GM18867 (cell line): ENCODE results near the gene POT1.
A peak's percentile ranks its signal among the peaks of the same experiment; 100 is the strongest.

Experiments used
- ATAC-seq: cut with Tn5 transposase; IDR thresholded peaks from one replicate; pipeline ENCODE4 v1.9.1; 2021; ENCODE audit warnings: mild to moderate bottlenecking, moderate library complexity; ENCODE audit not compliant: unreplicated experiment

The POT1 gene

DNA sequence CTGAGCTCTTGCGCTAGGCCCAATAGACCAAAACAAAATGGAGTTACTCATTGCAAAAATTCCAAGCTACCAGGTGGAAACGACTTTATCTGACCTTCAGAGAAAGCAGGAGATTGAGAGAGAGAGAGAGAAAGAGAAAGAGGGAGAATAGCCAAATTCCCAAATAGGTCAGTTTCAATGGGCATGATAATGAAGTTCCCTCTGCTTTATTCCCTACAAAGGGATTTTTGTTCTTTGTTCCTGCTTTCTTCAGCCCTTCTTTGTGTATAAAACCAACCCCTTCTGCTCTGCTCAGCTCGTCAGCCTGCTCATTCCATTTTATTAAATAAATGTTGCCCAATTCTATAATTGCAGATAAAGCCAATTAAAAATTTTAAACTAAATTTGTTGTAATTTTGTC, 119.0 kb downstream of the POT1 start:
- ATAC-seq, result no peak

DNA sequence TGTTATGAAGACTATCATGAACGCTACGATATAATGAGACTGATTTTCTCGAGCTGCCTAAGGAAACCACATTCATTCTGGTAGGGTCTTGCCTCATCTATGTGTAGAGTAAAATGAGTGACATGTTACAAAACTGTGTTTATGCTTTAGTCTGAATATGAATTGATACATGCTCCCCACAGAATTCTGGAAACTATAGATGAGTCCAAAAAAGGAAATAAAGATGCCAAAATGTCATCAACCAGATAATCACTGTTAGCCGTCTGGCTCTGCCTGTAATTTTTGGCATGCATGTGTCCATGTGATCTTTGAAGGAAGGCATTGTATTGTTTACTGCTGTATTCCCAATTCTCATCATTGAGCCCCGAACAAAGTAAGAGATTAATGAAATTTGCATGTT, 121.4 kb downstream of the POT1 start:
- ATAC-seq, result no peak

DNA sequence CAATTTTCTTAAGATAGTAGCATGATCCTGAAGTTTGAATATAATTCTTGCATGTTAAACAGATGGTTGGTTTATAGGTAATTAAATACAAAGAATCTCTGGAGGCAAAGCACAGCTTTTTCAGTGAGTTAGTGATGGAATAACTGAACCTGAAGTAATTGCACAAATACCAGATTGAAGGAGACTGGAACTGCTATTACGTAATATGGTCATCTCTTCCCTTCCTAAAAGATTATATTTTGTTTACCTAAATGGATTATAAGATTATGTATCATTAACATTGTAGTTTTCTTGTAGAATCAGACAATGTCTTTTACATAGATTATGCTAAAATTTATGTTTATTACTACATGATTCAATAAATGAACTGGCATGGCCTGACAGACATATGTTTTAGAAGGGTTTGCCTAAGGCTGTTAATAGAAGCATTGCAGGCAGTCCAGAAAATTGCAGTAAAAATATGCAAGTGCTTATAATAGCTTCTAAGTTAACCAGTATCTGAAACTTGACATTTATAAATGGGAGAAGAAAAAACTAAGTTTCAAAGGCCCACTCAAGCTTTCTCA, 128.2 kb downstream of the POT1 start:
- ATAC-seq, result no peak

DNA sequence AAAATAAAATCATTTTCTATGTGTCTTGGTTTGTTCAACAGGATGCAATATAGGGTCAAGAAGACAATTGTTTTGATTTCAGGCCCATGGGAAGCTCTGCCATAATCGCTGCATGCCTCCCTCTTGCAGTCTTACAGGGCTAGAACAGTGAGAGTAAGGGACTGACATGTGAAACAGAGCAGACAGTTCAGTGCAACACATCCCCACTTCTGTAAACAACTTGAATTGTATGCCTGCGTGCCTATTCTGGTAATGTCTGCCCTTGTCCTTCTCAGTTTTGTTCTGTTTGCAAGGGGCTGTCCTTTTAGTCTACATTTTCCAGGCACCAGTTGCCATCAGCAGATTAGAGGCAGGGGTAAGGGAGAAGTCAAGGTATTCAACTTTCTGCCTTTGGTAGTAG, 129.2 kb downstream of the POT1 start:
- no peak for ATAC-seq

DNA sequence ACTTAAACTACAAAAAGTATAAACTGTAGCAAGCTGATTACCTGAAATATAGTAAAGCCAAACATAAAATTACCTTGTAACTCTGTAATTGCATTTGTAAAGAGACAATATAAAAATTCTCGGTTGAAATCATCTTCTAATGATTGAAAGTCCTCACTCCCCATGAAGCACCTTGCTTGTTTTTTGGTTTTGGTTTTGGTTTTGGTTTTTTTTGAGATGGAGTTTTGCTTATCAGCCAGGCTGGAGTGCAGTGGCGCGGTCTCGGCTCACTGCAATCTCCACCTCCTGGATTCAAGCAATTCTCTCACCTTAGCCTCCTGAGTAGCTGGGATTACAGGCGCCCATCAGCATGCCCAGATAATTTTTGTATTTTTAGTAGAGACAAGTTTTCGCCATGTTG, 130.2 kb downstream of the POT1 start:
- ATAC-seq, result no peak

DNA sequence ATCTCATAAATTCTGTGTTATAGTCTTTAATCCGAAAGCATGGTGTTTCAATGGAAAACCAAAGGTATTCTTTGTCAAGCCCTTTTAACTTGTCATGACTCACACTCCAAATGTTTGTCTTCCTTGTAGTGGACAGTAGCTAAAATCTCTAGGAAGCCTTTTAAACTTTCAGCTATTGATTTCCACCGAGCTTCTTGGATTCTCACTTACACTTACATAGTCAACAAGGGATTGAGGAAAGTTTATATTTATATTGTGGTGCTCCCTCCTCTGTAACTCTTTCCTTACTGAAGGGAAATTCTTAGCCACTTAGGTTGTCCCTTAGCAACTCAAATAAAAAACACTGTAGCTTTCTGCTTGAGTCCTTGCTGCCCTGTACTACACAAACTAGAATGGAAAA, 132.9 kb downstream of the POT1 start:
- no peak for ATAC-seq

DNA sequence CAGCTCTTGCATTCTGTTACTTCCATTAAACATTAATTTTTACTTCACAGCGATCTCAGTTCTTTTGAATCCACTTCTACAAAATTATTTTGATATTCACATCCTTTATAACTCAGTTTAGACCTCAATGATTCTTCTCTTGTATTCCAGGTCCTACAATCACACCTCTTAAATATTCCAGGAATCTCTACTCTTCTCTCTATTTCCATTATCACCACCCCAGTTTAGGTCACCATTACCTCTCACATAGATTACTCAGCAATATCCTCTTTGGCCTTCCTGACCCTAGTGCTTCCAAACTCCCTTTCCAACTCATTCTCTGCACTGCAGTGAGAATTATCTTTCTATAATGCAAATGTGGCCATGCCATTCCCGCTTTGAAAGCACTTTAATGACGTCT, 136.9 kb downstream of the POT1 start:
- ATAC-seq, result no peak

DNA sequence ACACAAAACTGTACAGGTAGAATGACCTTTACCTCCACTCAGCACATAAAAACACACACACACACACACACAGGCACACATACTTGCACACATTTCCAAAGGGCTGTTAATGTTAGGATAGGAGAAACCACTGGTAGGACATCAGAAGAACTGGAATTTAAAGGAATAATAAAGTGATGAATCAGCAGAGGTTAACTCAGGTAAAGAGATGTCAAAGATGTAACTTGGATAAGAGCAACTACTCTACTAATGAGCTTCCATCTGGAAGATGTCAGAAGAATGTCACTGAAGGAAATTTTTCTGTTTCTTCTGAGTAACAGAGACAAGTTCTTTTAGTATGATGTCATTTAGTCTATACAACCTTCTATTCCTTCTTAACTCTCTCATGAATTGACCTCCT, 137.6 kb downstream of the POT1 start:
- ATAC-seq, result no peak

DNA sequence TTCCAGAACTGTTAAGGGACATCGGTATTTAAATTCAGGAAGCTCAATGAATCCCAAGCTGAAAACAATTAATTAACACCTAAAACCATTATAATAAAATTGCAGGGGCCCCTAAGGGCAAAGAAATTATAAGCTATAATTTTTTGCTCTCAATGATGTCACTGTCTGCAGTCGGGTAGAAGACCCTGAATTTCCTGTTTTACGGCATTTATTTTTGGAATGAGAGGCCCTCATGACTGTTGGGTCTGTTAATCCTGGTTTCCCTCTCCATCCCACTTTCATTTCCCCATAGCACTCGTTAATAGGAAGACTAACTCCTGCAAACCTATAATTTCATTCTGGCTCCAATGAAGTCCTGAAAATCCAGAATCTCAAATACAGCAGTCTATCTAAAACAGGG, 138.2 kb downstream of the POT1 start:
- no peak for ATAC-seq

DNA sequence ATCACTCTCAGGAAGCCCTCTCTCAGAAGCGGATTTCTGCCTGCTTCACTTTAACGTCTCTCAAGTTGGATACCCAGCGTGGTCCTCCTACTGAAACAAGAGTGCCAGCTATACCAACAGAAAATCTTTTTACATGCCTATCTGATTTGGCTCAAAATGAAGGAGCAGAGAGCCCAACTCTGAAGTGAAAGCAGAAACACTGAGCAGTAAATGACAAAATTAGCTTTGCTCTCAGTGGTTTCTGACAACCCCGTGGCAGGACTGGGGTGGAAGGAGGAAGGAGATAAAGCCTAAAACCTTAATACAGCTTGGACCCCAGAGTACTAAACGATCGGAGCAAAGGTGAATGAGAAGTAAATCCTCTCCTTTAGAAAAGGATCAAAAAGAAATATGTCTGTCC, 139.0 kb downstream of the POT1 start:
- ATAC-seq, result peak; percentile 82

DNA sequence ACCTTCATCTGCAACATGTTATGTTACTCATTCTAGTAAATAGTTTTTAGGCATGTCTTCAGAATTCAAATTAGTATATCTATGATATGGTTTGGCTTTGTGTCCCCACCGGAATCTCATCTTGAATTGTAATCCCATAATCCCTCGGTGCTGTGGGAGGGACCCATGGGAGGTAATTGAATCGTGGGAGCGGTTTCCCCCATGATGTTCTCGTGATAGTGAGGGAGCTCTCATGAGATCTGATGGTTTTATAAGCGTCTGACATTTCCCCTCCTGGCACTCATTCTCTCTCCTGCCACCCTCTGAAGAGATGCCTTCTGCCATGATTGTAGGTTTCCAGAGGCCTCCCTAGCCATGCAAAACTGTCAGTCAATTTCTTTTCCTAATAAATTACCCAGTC, 143.6 kb downstream of the POT1 start:
- no peak for ATAC-seq

DNA sequence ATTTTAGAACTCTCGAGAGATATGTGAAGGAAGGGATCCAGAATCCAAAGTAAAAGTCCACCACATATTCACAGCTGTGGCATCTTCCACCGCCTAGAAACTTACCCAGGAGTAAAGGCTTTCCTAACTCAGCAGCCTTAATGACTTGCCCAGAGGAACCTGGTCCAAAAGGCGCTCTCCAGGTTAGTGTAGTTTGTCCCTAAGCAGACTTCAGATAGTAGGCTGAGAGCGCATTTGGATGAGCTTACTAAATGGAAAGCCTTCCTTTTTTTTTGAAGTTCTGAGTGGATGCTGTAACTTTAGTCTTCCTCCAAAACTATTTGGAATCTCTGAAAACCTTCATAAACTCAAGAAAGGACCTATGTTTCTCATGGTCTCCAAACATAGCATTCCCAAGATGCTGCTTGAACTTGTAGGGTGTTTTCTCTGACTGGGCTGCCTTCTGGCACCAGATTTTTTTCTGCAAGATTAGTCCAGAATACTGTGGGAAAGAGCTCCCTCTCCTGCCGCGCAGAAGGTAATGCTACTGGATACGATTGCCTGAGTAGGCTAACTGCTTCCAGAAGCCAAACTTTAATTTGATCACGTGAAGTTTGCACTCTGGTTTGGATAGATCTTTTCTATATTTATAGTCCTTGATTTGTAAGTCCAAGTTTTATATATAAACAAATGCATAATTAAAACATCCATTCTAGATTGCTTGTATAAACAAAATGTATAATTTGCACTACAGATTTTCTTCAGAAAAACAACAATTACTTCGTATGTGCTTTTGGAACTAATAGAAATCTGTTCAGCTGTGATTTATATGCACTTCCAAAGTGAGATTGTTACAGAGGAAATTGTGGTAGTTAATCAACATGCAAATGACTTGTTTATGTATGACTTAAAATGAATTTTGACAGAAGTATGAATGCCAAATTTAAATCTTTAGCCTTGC, 144.5 kb downstream of the POT1 start:
- peak; percentile 90 for ATAC-seq

DNA sequence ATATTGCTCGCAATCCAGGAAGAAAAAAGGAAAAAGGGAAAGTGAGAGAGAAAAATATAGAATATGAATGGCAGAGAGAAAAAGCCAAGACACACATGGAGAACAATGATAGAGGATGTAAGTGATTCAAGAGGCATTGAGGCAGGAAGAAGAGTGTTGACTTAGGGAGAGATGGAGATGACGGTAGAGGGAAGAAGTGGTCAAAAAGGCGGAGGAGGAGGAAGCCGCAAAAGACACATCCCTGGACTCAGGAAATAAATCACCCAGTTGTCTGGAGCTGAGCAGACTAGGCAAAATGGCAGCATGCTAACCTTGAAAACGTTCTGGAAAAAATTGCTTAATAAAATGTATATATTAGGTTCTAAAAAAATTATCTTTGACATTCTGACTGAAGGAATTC, 146.4 kb downstream of the POT1 start:
- ATAC-seq, result no peak

DNA sequence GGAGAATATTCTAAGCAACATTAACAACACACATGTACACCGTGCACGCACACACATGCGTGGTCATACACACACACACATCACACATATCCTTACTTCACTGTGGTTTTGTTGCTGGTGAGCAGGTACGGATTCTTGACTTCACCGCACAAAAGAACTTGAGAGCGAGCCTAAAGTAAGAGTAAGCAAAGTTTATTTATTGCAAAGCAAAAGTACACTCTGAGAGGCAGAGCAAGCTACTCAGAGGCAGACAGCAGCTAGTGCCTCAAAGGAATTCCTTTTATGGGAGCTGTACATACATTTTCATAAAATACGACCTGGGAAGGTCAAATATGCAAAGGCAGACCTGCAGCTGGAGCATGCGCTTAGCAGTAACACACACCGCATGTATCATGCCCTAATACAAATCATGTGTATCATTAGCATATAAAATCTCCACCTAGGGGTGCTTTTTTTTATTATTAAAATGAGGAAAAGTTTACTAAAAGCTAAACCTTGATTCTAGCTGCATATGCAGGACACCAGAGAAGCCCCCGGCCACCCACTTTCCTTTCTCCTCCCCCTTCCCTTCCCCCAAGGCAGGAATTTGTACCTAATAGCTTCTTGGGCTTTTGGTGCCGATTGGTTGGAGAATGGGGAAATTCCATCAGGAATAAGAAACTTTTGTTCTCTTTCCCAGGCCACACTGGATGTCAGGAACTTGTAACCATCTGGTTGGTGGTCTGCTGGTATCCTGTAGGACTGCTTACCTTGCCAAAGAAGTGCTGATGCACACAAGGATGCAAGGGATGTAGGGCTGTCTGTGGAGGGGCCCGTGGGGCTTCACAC, 147.5 kb downstream of the POT1 start:
- no peak for ATAC-seq

DNA sequence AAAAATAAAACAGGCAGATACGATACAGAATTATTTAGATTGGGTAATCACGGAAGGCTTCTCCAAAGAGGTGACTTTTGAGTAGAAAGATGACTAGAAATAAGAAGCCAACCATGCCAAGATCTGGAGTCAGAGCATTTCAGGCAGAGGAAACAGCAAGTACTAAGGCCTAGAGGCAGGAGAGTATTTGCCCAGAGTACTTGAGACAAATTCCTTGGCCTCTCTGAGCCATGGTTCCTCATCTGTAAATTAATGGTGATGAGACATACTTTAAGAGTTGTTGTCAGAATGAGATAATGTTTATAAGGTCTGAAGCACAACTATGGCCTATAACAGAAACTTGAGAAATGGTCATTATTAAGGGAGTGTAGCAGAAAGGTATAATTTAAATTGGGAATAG, 148.2 kb downstream of the POT1 start:
- ATAC-seq, result no peak

DNA sequence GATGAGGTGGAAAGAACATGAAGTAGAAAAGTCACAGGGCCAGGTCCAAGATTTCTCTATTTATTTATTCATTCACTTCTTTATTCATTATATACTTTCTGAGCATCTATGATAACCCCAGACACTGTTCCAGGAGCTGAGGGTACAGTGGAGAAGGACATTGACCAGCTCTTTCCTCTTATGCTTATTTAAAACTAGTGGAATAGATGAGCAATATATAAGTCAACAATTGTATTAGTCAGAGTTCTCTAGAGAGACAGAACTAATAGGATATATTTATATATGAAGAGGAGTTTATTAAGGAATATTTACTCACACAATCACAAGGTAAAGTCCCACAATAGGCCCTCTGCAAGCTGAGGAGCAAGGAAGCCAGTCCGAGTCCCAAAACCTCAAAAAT, 149.0 kb downstream of the POT1 start:
- ATAC-seq, result no peak

DNA sequence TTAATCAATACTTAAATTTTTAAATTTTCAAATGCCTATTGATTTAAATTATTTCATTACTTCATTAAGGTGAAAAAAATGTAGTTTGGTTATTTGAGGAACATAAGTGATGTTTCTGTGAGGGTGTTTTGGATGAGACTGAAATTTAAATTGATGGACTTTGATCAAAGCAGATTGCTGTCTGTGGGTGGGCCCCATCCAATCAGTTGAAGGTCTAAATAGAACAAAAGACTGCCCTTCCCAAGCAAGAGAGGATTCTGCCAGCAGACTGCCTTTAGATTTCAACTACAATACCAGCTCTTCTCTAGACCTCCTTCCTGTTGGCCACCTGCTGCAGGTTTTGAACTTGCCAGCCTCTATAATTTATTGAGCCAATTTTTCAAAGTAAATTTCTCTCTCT, 149.6 kb downstream of the POT1 start:
- ATAC-seq, result no peak

DNA sequence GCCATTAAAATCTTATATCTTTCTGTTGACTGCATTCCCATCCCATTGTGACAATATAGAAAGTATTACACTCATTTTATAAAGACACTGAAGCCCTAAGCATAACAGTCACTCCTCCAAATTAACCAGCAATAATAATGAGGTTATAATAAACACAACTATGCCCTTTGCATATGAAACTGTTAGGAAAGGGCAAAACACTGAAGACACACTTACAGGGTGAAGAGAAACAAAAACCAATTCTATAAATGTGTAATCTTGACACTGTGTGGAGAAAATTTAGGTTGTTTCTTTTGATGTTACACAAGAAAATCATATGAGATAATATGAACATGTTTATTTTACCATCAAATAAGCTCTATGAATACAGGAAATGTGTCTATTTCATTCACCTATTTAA, 150.0 kb downstream of the POT1 start:
- peak; percentile 78 for ATAC-seq

DNA sequence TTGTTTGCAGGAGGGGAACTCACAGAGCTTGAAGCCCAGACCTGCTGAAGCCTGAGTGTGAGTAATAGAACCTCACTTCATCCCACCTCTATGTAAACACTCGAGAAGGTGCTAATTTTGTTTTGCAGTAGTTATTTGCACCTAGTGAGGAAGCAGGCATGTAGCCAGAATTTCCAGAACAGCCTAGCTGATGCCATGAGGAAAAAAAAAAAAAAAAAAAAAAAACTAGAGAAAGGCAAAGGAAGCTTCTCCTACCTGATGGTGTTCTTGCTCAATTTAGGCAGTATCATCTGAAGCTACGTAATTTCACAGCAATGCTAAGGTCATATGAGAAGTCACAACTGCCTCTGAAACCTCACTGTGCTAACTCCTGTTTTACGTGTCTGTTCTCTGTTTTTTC, 150.4 kb downstream of the POT1 start:
- peak; percentile 82 for ATAC-seq

DNA sequence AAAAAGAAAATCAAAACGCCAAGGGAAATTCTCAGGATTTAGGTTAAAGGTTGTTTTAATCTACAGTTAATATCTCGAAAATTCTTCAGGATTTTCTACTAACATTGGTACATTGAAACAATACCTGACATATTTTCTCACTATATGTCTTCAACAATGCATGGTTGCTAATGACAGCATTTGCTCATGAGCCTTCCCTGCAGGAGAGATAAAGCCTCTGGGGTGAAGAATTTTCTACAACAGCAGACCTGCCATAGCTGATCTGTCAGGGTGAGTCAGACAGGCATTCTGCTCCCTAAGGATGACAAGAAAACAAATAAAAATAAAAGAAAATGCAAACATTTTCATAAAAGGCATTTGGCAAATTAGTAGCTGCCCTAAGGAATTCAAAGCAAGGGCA, 152.4 kb downstream of the POT1 start:
- ATAC-seq, result no peak

DNA sequence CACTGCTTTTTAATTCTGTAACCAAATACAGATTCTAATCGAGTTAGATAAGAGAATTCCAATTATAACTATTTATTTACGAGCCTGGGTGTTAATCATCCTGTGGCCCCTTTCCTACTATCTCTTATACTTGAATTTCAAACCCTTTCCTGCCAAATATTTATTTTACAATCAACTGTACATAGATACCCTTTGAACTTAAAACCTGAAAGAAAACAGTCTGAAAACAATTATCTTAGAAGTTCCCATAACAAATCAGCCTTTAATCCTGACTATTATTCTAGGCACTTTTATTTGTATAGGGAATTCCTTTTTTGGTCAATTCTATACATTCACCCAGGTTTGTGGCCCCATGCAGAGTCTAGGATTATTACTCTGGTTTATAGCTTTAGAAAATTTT, 153.5 kb downstream of the POT1 start:
- no peak for ATAC-seq

DNA sequence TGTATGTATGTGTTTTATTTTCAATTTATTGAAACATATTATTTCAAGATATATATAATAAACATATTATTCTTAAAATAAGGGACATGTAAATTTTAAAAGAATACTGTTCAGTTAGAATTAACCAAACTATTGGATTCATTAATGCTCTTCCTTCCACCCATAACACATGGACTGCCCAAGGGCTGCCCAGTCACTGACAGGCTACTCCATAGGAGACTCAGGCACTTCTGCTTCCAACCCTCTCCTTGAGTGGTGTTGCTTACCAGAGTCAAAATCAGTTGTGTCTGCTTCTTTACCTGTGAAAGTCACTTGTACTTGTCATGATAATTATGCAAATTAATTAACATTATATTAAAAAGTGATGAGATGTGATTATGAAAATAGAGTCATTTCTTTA, 154.2 kb downstream of the POT1 start:
- ATAC-seq, result no peak
